ENCODE results near the gene ZNF311.
"Not testable (repeated sequence)": the region's sequence is repeated elsewhere in the genome, so short reads cannot be mapped to it uniquely, and the experiment has no call there.

ZNF311 gene

GRCh38 chr6:28983838-28984237 lies 21.3 kb downstream of the ZNF311 start:
- no peak for DNase-seq

- peak in 10 of 58 donors; percentile 3 to 53 (median 13) for DNase-seq
These were observed 22.4 kb downstream of the ZNF311 start for GRCh38 chr6:28982476-28983266.

GRCh38 chr6:28981833-28982475 lies 23.2 kb downstream of the ZNF311 start:
- peak in 56 of 58 donors; percentile 7 to 86 (median 62) for DNase-seq

- peak in 47 of 58 donors; percentile 7 to 78 (median 31) for DNase-seq
These were observed 23.7 kb downstream of the ZNF311 start for GRCh38 chr6:28981431-28981832.

DNA sequence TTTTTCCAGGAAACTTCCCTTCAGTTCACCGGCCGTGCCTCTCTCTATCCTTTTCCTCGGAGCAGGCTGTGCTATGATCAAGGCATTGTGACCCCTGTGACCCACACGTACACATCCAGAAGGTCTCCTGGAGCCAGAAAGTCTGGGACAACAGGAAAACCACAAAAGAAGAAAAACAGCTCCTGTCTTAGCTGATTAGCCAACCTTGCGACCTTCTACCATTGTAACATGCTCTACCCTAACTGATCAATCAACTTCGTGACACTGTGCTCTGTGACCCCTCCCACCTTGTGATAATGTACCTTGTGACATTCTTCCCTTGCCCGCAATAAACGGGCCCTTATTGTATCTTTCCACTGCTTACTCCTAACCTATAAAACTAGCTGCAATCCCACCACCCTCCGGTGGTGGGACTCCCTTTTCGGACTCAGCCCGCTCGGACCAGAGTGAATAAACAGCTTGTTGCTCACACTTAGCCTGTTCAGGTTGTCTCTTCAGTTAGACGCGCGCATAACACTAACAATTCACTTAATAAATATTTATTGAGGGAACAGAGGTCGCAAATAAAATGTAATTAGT lies 24.2 kb downstream of the ZNF311 start:
- DNase-seq: peak in 24 of 58 donors; percentile 3 to 58 (median 14)

GRCh38 chr6:28980137-28980851 lies 24.8 kb downstream of the ZNF311 start:
- DNase-seq: peak in 2 of 58 donors; percentile 3 to 6

DNA sequence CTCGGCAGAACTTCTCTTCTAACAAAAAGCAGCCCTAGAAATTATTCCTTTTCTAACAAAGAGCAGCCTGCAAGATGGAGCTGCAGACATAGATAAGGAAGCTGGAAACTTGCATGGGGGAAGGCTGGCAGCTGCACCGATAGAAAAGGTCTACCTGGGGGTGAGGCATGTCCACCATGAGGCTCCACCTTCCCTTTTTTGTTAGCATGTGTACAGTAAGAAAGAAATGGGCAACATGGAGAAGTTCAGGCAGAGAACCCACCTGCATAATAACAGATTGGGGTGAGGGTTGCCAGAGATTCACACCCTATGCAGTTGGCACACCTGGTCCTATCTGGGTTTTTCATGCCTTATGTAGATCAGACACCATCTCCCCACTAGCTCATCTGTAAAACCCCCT lies 25.4 kb downstream of the ZNF311 start:
- DNase-seq: no peak

- no peak for DNase-seq
These were observed 26.1 kb downstream of the ZNF311 start for GRCh38 chr6:28978959-28979561.

DNA sequence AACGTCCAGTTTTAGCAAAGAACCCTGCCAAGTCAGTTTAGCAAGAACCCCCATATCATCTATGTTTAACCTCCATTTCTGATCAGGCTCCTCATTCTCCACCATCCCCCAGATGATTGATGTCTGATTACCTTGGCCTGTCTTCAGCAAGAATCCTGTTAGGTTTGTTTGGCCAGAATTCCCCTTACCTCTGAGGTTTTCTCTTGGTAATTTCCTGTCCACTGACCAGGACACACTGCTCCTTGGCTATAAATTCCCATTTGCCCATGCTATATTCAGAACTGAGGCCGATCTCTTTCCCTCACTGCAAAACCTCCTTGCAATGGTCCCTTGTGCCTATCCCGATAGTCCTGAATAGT lies 27.0 kb downstream of the ZNF311 start:
- DNase-seq: no peak

GRCh38 chr6:28977341-28978132 lies 27.6 kb downstream of the ZNF311 start:
- DNase-seq: peak in 11 of 58 donors; percentile 9 to 39 (median 14)

DNA sequence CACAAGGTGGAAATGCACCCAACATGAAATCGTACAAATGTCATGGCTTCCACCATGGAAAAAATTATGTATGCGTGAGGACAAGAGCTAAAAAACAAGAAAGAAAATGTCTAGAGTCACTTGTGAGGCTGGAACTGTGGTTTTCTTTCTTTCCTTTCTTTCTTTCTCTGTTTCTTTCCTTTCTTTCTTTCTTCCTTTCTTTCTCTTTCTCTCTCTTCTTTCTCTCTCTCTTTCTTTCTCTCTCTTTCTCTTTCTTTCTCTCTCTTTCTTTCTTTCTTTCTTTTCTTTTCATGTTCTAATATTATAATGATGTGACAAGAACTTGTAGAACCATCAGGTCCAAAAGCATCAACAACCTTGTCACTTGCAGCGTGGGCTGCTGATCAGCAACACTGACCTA lies 28.4 kb downstream of the ZNF311 start:
- no peak for DNase-seq

DNA sequence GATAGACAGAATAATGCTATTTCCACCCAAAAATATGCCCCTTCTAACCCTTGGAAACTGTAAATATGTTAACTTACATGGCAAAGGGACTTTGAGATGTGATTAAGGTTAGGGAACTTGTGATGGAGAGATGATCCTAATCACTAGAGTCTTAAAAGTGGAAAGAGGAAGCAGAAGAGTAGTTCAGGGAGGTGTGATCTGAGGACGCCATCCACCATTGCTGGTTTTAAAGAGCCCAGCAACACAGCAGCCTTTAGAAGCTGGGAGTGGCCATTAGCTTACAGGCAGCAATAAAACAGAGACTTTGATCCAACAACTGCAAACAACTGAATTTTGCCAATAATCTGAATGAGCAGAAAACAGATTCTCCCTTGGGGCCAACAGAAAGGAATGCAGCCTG lies 30.6 kb downstream of the ZNF311 start:
- DNase-seq: no peak

DNA sequence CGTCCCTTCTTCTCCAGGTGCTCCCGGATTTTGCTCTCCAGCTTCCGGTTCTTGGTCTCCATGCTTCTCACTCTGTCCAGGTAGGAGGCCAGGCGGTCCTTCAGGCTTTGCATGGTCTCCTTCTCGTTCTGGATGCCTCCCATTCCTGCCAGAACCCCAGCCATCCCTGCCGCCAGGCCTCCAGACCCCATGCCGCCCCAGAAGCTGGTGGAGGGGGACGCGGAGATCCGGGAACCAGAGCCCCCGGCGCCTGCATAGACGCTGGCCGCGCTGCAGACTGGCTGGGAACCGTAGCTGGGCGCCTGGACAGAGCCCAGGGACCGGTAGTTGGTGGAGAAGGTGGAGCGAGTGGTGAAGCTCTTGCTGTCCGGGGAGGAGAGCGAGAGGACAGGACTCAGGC lies 35.1 kb downstream of the ZNF311 start:
- DNase-seq: not testable (repeated sequence)

- no peak for DNase-seq
These were observed 36.0 kb downstream of the ZNF311 start for GRCh38 chr6:28969129-28969528.

GRCh38 chr6:28968476-28968875 lies 36.6 kb downstream of the ZNF311 start:
- DNase-seq: no peak

- no peak for DNase-seq
These were observed 39.4 kb downstream of the ZNF311 start for GRCh38 chr6:28965706-28966105.

DNA sequence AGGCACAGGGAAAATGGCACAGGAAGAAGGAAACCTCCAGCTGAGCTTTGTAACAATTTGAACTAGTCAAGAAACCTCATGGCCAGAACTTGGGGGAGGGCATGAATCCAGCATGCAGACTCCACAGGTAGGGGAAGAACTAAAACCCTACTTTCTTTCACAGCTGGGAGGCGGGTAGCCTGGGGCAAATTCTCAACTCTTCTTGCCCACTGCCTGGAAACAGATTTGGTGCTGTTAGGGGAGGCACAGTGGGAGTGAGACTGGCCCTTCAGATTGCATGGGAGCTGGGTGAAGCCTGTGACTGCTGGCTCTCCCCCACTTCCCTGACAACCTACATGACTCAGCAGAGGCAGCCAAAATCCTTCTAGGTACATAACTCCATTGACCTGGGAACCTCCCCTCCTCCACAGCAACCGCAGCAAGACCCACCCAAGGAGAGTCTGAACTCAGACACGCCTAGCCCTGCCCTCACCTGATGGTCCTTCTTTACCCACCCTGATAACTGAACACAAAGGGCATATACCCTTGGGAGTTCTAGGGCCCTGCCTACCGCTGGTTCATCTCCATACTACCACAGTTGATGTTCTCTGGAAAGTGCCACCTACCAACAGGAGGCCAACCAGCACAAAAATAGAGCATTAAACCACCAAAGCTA lies 44.1 kb downstream of the ZNF311 start:
- DNase-seq: peak in 2 of 58 donors; percentile 4 to 21

- DNase-seq: not testable (repeated sequence)
These were observed 46.4 kb downstream of the ZNF311 start for GRCh38 chr6:28958561-28959243.

DNA sequence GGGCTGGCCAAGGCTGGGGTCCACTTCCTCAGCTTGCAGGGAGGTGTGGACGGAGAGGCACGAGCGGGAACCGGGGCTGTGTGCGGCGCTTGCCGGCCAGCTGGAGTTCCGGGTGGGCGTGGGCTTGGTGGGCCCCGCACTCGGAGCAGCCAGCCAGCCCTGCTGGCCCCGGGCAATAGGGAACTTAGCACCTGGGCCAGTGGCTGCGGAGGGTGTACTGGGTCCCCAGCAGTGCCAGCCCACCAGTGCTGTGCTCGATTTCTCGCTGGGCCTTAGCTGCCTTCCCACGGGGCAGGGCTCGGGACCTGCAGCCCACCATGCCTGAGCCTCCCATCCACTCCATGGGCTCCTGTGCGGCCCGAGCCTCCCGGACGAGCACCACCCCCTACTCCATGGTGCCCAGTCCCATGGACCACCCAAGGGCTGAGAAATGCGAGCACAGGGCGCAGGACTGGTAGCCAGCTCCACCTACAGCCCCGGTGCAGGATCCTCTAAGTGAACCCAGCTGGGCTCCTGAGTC lies 47.3 kb downstream of the ZNF311 start:
- not testable (repeated sequence) for DNase-seq

Data from anterior cingulate cortex (tissue), 58 donors.